Activated CD8-positive, alpha-beta T cell treated with anti-CD3 and anti-CD28 coated beads for 36 hours (primary cell): ENCODE data around the gene RBM38. TPM values are rescaled to one million over a fixed set of nuclear protein-coding genes. Genes with fewer than 3 reads are reported as not detected.

Source experiments
- ATAC-seq: fragments of 200-7000 bp; cut with Tn5 transposase; one replicate; pipeline ENCODE4 v1.10.0; 2021; ENCODE audit warnings: mild to moderate bottlenecking, moderate library complexity
- CTCF ChIA-PET: fragments of 350-600 bp; sonication (Branson Sonifier 250); formaldehyde crosslinking; loops from one replicate; lab custom pipeline; 2021; ENCODE audit warnings: antibody characterized with exemption; lab: Charles Lee
- POLR2A ChIA-PET: fragments of 350-600 bp; sonication (Branson Sonifier 250); formaldehyde crosslinking; loops from one replicate; lab custom pipeline; 2021; ENCODE audit warnings: antibody characterized with exemption; lab: Charles Lee
- DNase-seq: peaks from one replicate; pipeline ENCODE4 v3.0.0-alpha.2; 2020
- H3K27ac Mint-ChIP-seq: one replicate; pipeline ENCODE4 v1.8.0; 2021; ENCODE audit warnings: mild to moderate bottlenecking, mixed read lengths
- H3K27me3 Mint-ChIP-seq: one replicate; pipeline ENCODE4 v1.8.0; 2021; ENCODE audit warnings: mixed read lengths
- H3K36me3 Mint-ChIP-seq: one replicate; pipeline ENCODE4 v1.8.0; 2021; ENCODE audit warnings: low read depth, mixed read lengths
- H3K4me1 Mint-ChIP-seq: one replicate; pipeline ENCODE4 v1.8.0; 2021; ENCODE audit warnings: low read depth, mixed read lengths
- H3K4me3 Mint-ChIP-seq: one replicate; pipeline ENCODE4 v1.8.0; 2021; ENCODE audit warnings: mild to moderate bottlenecking, moderate library complexity, mixed read lengths
- H3K9me3 Mint-ChIP-seq: one replicate; pipeline ENCODE4 v1.8.0; 2021; ENCODE audit warnings: mixed read lengths
- intact Hi-C: fragments of 100-400 bp; cut with micrococcal nuclease; formaldehyde crosslinking; loops from one replicate; pipeline ENCODE4 v1.10.0; 2022
- total RNA-seq, 2 experiments: library from RNA; stranded (reverse); gene quantifications; one replicate each; pipeline ENCODE4 v1.2.3, GENCODE V29; 2021
- TF ChIP-seq, protein P1 (sequence below): fragments of 200-600 bp; IDR thresholded peaks from one replicate; pipeline ENCODE4 v1.8.0; 2022; ENCODE audit warnings: antibody characterized with exemption, mild to moderate bottlenecking

RBM38 gene
- total RNA-seq, 2 experiments from 2014 or later, result 114 to 116 TPM

DNA sequence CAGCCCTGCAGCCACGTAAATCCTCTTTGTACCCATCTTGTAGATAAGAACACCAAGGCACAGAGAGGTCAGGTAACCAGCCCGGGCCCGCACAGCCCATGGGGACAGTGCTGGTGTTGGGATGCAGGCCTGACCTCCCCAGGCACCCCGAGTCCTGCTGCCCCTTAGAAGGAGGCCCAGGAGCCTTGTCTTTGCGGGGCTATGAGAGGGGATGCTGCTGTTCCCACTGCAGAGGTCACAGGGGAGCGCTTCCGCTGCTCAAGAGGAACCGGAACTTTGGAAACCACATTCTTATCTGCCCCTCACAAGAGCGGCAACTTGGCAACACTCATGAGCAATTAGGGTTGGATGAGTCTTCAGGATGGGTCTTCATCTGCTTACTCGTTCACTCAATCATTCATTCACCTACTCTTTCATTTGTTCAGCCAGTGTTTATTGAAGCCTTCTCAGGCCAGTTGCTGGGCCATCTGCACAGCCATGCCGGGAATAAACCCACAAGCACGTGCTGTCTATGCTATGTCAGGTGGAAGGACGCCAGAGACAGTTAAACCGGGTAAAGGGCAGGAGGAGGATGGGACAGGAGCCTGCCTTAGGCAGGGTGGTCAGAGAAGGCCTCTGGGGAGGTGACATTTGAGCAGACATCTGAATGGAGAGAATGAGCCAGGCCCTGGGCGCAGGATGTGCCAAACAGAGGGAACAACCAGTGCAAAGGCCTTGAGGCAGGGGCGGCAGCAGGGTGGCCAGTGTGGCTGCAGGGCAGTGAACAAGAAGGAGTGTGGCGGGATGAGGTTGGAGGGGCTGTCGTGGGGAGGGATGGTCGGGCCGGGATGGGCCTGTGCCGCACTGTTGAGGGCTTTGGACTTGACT lies 60.8 kb downstream of the RBM38 start:
- ATAC-seq (peak; percentile 83), DNase-seq (peak; percentile 49)
- H3K4me1 Mint-ChIP-seq, result peaks cover 31% of the 10 kb centered on the region
- H3K36me3 Mint-ChIP-seq, result peaks cover 5% of the 10 kb centered on the region
- ChIA-PET CTCF (no interaction called here), POLR2A (no interaction called here)
- H3K27ac Mint-ChIP-seq, result peak overlapping the region; percentile 62
- intact Hi-C loops, result no loop called here
- peak overlapping the region; percentile 14 for H3K4me3 Mint-ChIP-seq
- H3K9me3 Mint-ChIP-seq, result peaks cover 4% of the 10 kb centered on the region
- no peaks in the 10 kb centered on the region for H3K27me3 Mint-ChIP-seq
- TF ChIP-seq, protein P1, sequence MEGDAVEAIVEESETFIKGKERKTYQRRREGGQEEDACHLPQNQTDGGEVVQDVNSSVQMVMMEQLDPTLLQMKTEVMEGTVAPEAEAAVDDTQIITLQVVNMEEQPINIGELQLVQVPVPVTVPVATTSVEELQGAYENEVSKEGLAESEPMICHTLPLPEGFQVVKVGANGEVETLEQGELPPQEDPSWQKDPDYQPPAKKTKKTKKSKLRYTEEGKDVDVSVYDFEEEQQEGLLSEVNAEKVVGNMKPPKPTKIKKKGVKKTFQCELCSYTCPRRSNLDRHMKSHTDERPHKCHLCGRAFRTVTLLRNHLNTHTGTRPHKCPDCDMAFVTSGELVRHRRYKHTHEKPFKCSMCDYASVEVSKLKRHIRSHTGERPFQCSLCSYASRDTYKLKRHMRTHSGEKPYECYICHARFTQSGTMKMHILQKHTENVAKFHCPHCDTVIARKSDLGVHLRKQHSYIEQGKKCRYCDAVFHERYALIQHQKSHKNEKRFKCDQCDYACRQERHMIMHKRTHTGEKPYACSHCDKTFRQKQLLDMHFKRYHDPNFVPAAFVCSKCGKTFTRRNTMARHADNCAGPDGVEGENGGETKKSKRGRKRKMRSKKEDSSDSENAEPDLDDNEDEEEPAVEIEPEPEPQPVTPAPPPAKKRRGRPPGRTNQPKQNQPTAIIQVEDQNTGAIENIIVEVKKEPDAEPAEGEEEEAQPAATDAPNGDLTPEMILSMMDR, result no peak

DNA sequence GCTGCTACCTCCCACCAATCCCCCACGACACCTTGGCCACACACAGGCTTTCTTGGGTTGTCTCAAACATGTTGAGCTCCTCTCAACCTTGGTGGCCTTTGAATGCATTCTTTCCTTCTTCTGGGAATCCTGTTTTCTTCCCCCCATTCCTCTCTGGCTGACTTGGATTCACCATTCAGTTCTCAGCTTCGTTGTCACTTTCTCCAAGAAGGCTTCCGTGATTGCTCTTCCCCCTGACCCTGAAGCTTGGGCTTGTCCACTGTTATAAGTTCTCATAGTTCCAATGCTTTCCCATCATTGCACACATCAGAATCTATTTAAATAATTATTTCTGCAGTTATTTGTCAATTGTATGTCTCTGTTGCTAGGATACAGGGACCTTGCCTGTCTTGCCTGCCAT lies 64.2 kb downstream of the RBM38 start:
- Mint-ChIP-seq H3K9me3 (peaks cover 4% of the 10 kb centered on the region), H3K4me1 (peaks cover 22% of the 10 kb centered on the region), H3K27me3 (no peaks in the 10 kb centered on the region), H3K27ac (no peak overlapping the region), H3K36me3 (peaks cover 5% of the 10 kb centered on the region), H3K4me3 (no peak overlapping the region)
- intact Hi-C loops, result no loop called here
- CTCF ChIA-PET, result interaction anchor here (1.2 kb wide), 1 partner anchor 73 kb away, joined by 3 read pairs; no protein-coding TSS in a partner anchor
- POLR2A ChIA-PET, result interaction anchor here (1.1 to 1.8 kb wide), 2 partner anchors 9 to 17 kb away, joined by 3 to 5 read pairs; no protein-coding TSS in a partner anchor
- no peak for DNase-seq
- TF ChIP-seq, protein P1, result no peak
- ATAC-seq, result no peak

DNA sequence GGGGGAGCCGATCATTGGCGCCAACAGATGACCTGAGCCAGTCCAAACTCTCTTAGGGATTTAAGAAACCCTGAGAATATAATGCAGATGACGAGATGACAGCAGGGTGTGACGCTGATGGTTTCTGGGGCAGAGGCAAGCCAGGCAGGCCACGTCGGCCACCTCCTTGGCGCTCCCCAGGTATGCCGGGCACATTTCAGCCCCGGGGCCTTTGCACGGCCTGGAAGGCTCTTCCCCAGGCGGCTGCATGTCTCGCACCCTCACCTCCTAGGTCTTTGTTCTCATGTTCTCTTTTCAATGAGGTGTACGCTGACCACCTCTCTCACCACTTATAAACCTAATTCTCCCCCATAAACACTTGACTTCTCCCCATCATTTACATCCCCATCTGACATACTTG lies 64.9 kb downstream of the RBM38 start:
- no peak overlapping the region for H3K27ac Mint-ChIP-seq
- CTCF ChIA-PET, result no interaction called here

DNA sequence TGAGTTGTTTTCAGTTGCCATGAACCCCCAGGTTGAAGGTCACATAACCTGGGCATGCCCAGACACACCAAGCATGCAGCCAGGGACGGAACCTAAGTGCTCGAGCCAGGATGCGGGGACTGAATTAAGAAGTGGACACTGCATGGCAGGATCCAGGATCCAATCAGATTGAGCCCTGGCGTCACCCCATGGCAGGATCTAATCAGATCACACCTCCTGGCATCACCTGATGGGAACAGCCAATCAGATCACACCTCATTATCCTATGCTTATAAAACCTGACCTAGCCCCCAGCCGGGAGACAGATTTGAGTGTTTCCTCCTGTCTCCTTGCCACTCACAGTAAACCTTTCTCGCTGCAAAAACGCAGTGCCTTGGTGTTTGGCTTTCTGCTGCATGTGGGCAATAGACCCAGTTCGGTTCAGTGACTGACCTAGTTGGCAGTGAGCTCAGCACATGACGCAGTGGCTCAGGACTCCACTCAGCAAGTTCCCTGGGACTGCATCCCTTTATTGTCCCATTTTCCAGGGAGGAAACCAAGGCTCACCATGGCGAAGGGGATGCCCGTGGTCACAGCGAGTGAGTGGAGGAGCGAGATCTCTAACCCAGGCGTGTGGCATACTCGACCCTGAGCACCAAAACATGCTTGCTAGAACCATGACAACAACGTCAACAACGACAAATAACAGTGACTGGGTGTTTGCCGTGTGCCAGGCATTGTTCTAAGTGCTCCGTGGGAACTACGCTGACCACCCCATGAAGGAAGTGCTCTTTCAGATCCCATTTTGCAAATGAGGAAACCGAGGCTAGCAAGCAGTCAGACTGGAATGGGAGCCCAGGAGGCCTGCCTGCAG lies 66.3 kb downstream of the RBM38 start:
- no peak for DNase-seq
- POLR2A ChIA-PET, result no interaction called here
- intact Hi-C loops, result no loop called here
- Mint-ChIP-seq H3K4me1 (peaks cover 2% of the 10 kb centered on the region), H3K27me3 (no peaks in the 10 kb centered on the region), H3K9me3 (no peaks in the 10 kb centered on the region), H3K27ac (no peak overlapping the region), H3K4me3 (no peak overlapping the region), H3K36me3 (peaks cover under 1% of the 10 kb centered on the region)
- CTCF ChIA-PET, result no interaction called here
- ATAC-seq, result no peak
- TF ChIP-seq, protein P1, result no peak

More for the DNA sequence above, 64.9 kb downstream of the RBM38 start:
- Mint-ChIP-seq H3K36me3 (peaks cover 5% of the 10 kb centered on the region), H3K9me3 (peaks cover 4% of the 10 kb centered on the region), H3K27me3 (no peaks in the 10 kb centered on the region), H3K4me3 (no peak overlapping the region), H3K4me1 (peaks cover 15% of the 10 kb centered on the region)
- DNase-seq (no peak), ATAC-seq (no peak)
- intact Hi-C loops, result no loop called here
- TF ChIP-seq, protein P1, result no peak
- POLR2A ChIA-PET, result interaction anchor here (1.1 to 1.8 kb wide), 2 partner anchors 8 to 16 kb away, joined by 3 to 5 read pairs; no protein-coding TSS in a partner anchor
